B cell (primary cell): ENCODE results near the gene KLK10. TPM values are rescaled to one million over a fixed set of nuclear protein-coding genes. Genes with fewer than 3 reads are reported as not detected.

ENCODE experiments used
- ATAC-seq: fragments of 200-7000 bp; cut with Tn5 transposase; one replicate; pipeline ENCODE4 v1.10.0; 2021; ENCODE audit warnings: low read depth, mild to moderate bottlenecking, moderate number of reproducible peaks, moderate library complexity
- CTCF ChIA-PET: fragments of 350-600 bp; sonication (Branson Sonifier 250); formaldehyde crosslinking; loops from one replicate; lab custom pipeline; 2021; ENCODE audit warnings: antibody characterized with exemption, inconsistent platforms; lab: Charles Lee
- POLR2A ChIA-PET: fragments of 350-600 bp; sonication (Branson Sonifier 250); formaldehyde crosslinking; loops from one replicate; lab custom pipeline; 2021; ENCODE audit warnings: antibody characterized with exemption; lab: Charles Lee
- DNase-seq: peaks from one replicate; pipeline ENCODE4 v3.0.0; 2013
- H2AFZ ChIP-seq: 2 replicates; pipeline ENCODE4 v1.6.1; 2012; ENCODE audit warnings: mild to moderate bottlenecking, low read depth, low read length; ENCODE audit not compliant: insufficient read depth, poor library complexity, severe bottlenecking
- H3K27ac ChIP-seq, 2 donors: 1 replicate in 1 of 2; 2 replicates in 1 of 2; pipeline ENCODE4 v1.5.1; 2012 to 2013; ENCODE audit warnings: low read length in 2 of 2, mild to moderate bottlenecking in 2 of 2, moderate library complexity in 1 of 2
- H3K27me3 ChIP-seq, 4 experiments: fragments of 200-600 bp in 1 of 4; sonication (generic) in 1 of 4; replicated peaks in 1 of 4; 1 replicate in 2 of 4; 2 replicates in 2 of 4; pipeline versions ENCODE4 v1.6.1 to v1.7.0; 2013 to 2016; ENCODE audit warnings: low read length in 3 of 4, mild to moderate bottlenecking in 2 of 4, mixed read lengths in 1 of 4, moderate library complexity in 1 of 4; ENCODE audit not compliant: insufficient read depth in 4 of 4, control insufficient read depth in 3 of 4; ENCODE audit errors: control extremely low read depth in 1 of 4
- H3K36me3 ChIP-seq, 2 experiments: replicated peaks in 1 of 2; 1 replicate in 1 of 2; 2 replicates in 1 of 2; pipeline versions ENCODE4 v1.6.1 to v1.7.1; 2013; ENCODE audit warnings: low read length in 1 of 2; ENCODE audit not compliant: insufficient read depth in 2 of 2, control insufficient read depth in 1 of 2; ENCODE audit errors: control extremely low read depth in 1 of 2, extremely low read depth in 1 of 2
- H3K4me1 ChIP-seq, 2 donors: fragments of 200-600 bp in 1 of 2; sonication (generic) in 1 of 2; 1 replicate in 1 of 2; 2 replicates in 1 of 2; pipeline versions ENCODE4 v1.5.1 to v1.6.1; 2013 to 2017; ENCODE audit warnings: low read length in 2 of 2; ENCODE audit not compliant: control insufficient read depth in 2 of 2, insufficient read depth in 2 of 2
- H3K4me2 ChIP-seq: replicated peaks from 2 replicates; pipeline ENCODE3; 2012; ENCODE audit warnings: mild to moderate bottlenecking, low read depth, low read length; ENCODE audit not compliant: poor library complexity, severe bottlenecking
- H3K4me3 ChIP-seq, 5 experiments: fragments of 200-600 bp in 1 of 5; sonication (generic) in 1 of 5; 1 replicate in 3 of 5; 2 replicates in 2 of 5; pipeline versions ENCODE4 v1.5.1 to v1.7.0; 2011 to 2016; ENCODE audit warnings: low read length in 4 of 5, mild to moderate bottlenecking in 4 of 5, low read depth in 2 of 5, control low read depth in 1 of 5, moderate library complexity in 1 of 5; ENCODE audit not compliant: insufficient read depth in 1 of 5; ENCODE audit errors: control extremely low read depth in 1 of 5, extremely low read depth in 1 of 5
- H3K79me2 ChIP-seq: fragments of 200-600 bp; sonication (generic); one replicate; pipeline ENCODE4 v1.6.0; 2016; ENCODE audit warnings: low read length; ENCODE audit not compliant: control insufficient read depth, insufficient read depth
- H3K9ac ChIP-seq: fragments of 200-600 bp; sonication (generic); 2 replicates; pipeline ENCODE4 v1.6.1; 2017; ENCODE audit warnings: mild to moderate bottlenecking, low read length, moderate library complexity
- H3K9me3 ChIP-seq, 3 donors: one replicate each; pipeline versions ENCODE4 v1.6.1 to v1.7.1; 2013; ENCODE audit warnings: low read length in 2 of 3; ENCODE audit not compliant: control insufficient read depth in 2 of 3, insufficient read depth in 1 of 3; ENCODE audit errors: control extremely low read depth in 1 of 3
- H4K20me1 ChIP-seq: 2 replicates; pipeline ENCODE4 v1.6.0; 2012; ENCODE audit warnings: mild to moderate bottlenecking, low read length; ENCODE audit not compliant: insufficient read depth, control insufficient read depth, poor library complexity, severe bottlenecking
- H3K27ac Mint-ChIP-seq: one replicate; pipeline ENCODE4 v1.8.0; 2021; ENCODE audit warnings: mixed read lengths
- H3K27me3 Mint-ChIP-seq: one replicate; pipeline ENCODE4 v1.8.0; 2021; ENCODE audit warnings: mixed read lengths
- H3K4me1 Mint-ChIP-seq: one replicate; pipeline ENCODE4 v1.8.0; 2021; ENCODE audit warnings: mixed read lengths
- H3K4me3 Mint-ChIP-seq: one replicate; pipeline ENCODE4 v1.8.0; 2021; ENCODE audit warnings: mixed read lengths
- H3K9me3 Mint-ChIP-seq: one replicate; pipeline ENCODE4 v1.8.0; 2022; ENCODE audit warnings: mixed read lengths; ENCODE audit not compliant: insufficient read depth
- CTCF ChIP-seq: fragments of 200-600 bp; IDR thresholded peaks from one replicate; pipeline ENCODE4 v1.8.0; 2022; ENCODE audit warnings: antibody characterized with exemption, mild to moderate bottlenecking
- EZH2 ChIP-seq: IDR thresholded peaks from 2 replicates; pipeline ENCODE4 v1.6.1; 2012; ENCODE audit warnings: borderline replicate concordance, low read depth, mild to moderate bottlenecking, moderate library complexity, low read length; ENCODE audit not compliant: insufficient read depth, poor library complexity, severe bottlenecking
- WGBS: methylation state at CpG from one replicate; pipeline ENCODE4 v1.1.5; 2013; ENCODE audit warnings: missing lambda C conversion rate; ENCODE audit not compliant: insufficient coverage; 5-methylcytosine and 5-hydroxymethylcytosine counted together
- intact Hi-C: fragments of 100-400 bp; cut with micrococcal nuclease; formaldehyde crosslinking; loops from one replicate; pipeline ENCODE4 v1.10.0; 2022
- polyA plus RNA-seq: library from polyadenylated mRNA; depleted of rRNA; stranded (reverse); fragments of >200 nt; gene quantifications from 2 replicates; pipeline ENCODE4 v1.2.3, GENCODE V29; 2012
- total RNA-seq, 2 donors: library from RNA; stranded (reverse); fragments of 120-200 nt in 1 of 2; gene quantifications; 1 replicate in 1 of 2; 2 replicates in 1 of 2; pipeline versions ENCODE4 v1.2.3 to v1.2.4, GENCODE V29; 2013 to 2022

Gene KLK10
- total and polyA plus RNA-seq, 2 donors (not counting 1 experiment from before 2014, with no cell fraction given): not detected

- no peak for DNase-seq
- H3K4me1 Mint-ChIP-seq: no peaks in the 10 kb centered on the region
- intact Hi-C loops: no loop called here
- H3K27me3 Mint-ChIP-seq: peaks cover 30% of the 10 kb centered on the region
- Histone ChIP-seq H3K4me2 (no peak overlapping the region), H3K79me2 (no peaks in the 10 kb centered on the region), H3K4me1 (no peaks in the 10 kb centered on the region), H3K36me3 (no peaks in the 10 kb centered on the region), H3K9ac (no peak overlapping the region), H3K4me3 (no peak overlapping the region), H3K9me3 (peaks cover 0 to 13% (median 0%) of the 10 kb centered on the region in 3 donors), H3K27me3 (peaks cover 0 to 3% (median 0%) of the 10 kb centered on the region in 4 experiments), H4K20me1 (no peaks in the 10 kb centered on the region), H2AFZ (no peak overlapping the region), H3K27ac (no peak overlapping the region)
- H3K27ac Mint-ChIP-seq: no peak overlapping the region
- TF ChIP-seq CTCF (no peak), EZH2 (no peak)
- peaks cover 3% of the 10 kb centered on the region for H3K9me3 Mint-ChIP-seq
- no peak for ATAC-seq
- POLR2A ChIA-PET: no interaction called here
- CTCF ChIA-PET: no interaction called here
- WGBS: 96% methylated on average over 5 of the region's 6 CpGs
- no peak overlapping the region for H3K4me3 Mint-ChIP-seq
These were observed 56.1 kb downstream of the KLK10 start for GRCh38 chr19:50963381-50963780.

Other genes starting within 250 kb of the KLK10 start
- gene GPR32, start 249.2 kb downstream of the KLK10 start, total RNA-seq: not detected in 2 replicates
- gene GPR32, start 249.2 kb downstream of the KLK10 start, polyA plus RNA-seq: not detected in 2 replicates
- not detected in 2 replicates for gene ACP4, start 229.3 kb downstream of the KLK10 start, total RNA-seq
- not detected in 2 replicates for gene ACP4, start 229.3 kb downstream of the KLK10 start, polyA plus RNA-seq
- 15.2 and 16.9 TPM in 2 replicates for gene KLK1, start 195.9 kb downstream of the KLK10 start, total RNA-seq
- 4.3 and 9.5 TPM in 2 replicates for gene KLK1, start 195.9 kb downstream of the KLK10 start, polyA plus RNA-seq
- gene KLK15, start 186.1 kb downstream of the KLK10 start, total RNA-seq: not detected in 2 replicates
- gene KLK15, start 186.1 kb downstream of the KLK10 start, polyA plus RNA-seq: 0.07 TPM in 1 of 2 replicates, not detected in the other
- gene KLK3, start 164.8 kb downstream of the KLK10 start, total RNA-seq: not detected in 2 replicates
- gene KLK3, start 164.8 kb downstream of the KLK10 start, polyA plus RNA-seq: not detected in 2 replicates
- 1.7 TPM in 2 replicates for gene KLK2, start 146.3 kb downstream of the KLK10 start, total RNA-seq
- 0.60 and 1.2 TPM in 2 replicates for gene KLK2, start 146.3 kb downstream of the KLK10 start, polyA plus RNA-seq
- 0.52 and 1.00 TPM in 2 replicates for gene KLK4, start 108.3 kb downstream of the KLK10 start, total RNA-seq
- gene KLK4, start 108.3 kb downstream of the KLK10 start, polyA plus RNA-seq: 0.45 TPM in 1 of 2 replicates, not detected in the other
- not detected in 2 replicates for gene KLK5, start 66.7 kb downstream of the KLK10 start, total RNA-seq
- not detected in 2 replicates for gene KLK5, start 66.7 kb downstream of the KLK10 start, polyA plus RNA-seq
- not detected in 2 replicates for gene KLK6, start 50.1 kb downstream of the KLK10 start, total RNA-seq
- not detected in 2 replicates for gene KLK6, start 50.1 kb downstream of the KLK10 start, polyA plus RNA-seq
- not detected in 2 replicates for gene KLK7, start 35.8 kb downstream of the KLK10 start, total RNA-seq
- not detected in 2 replicates for gene KLK7, start 35.8 kb downstream of the KLK10 start, polyA plus RNA-seq
- gene KLK8, start 18.1 kb downstream of the KLK10 start, total RNA-seq: not detected in 2 replicates
- not detected in 2 replicates for gene KLK8, start 18.1 kb downstream of the KLK10 start, polyA plus RNA-seq
- not detected in 2 replicates for gene KLK11, start 6.9 kb upstream of the KLK10 start, total RNA-seq
- not detected in 2 replicates for gene KLK11, start 6.9 kb upstream of the KLK10 start, polyA plus RNA-seq
- not detected in 2 replicates for gene KLK12, start 15.3 kb upstream of the KLK10 start, total RNA-seq
- not detected in 2 replicates for gene KLK12, start 15.3 kb upstream of the KLK10 start, polyA plus RNA-seq
- gene KLK13, start 45.4 kb upstream of the KLK10 start, total RNA-seq: not detected in 2 replicates
- gene KLK13, start 45.4 kb upstream of the KLK10 start, polyA plus RNA-seq: not detected in 2 replicates
- gene KLK14, start 63.2 kb upstream of the KLK10 start, total RNA-seq: 0.59 and 0.63 TPM in 2 replicates
- 0.49 and 1.5 TPM in 2 replicates for gene KLK14, start 63.2 kb upstream of the KLK10 start, polyA plus RNA-seq
- gene CTU1, start 88.7 kb upstream of the KLK10 start, total RNA-seq: 8.1 and 8.2 TPM in 2 replicates
- gene CTU1, start 88.7 kb upstream of the KLK10 start, polyA plus RNA-seq: 4.3 and 8.4 TPM in 2 replicates
- gene SIGLEC9, start 105.2 kb upstream of the KLK10 start, total RNA-seq: not detected in 2 replicates
- 0.32 and 0.72 TPM in 2 replicates for gene SIGLEC9, start 105.2 kb upstream of the KLK10 start, polyA plus RNA-seq
- not detected in 2 replicates for gene SIGLEC7, start 122.6 kb upstream of the KLK10 start, total RNA-seq
- 0.37 and 0.52 TPM in 2 replicates for gene SIGLEC7, start 122.6 kb upstream of the KLK10 start, polyA plus RNA-seq
- 0.49 TPM in 1 of 2 replicates, not detected in the other for gene CD33, start 205.4 kb upstream of the KLK10 start, total RNA-seq
- 0.78 and 1.3 TPM in 2 replicates for gene CD33, start 205.4 kb upstream of the KLK10 start, polyA plus RNA-seq
- gene SIGLECL1, start 231.4 kb upstream of the KLK10 start, total RNA-seq: not detected in 2 replicates
- gene SIGLECL1, start 231.4 kb upstream of the KLK10 start, polyA plus RNA-seq: not detected in 2 replicates